HepG2 (cell line): ENCODE results near the gene SFRP2.

Experiments
- HMG20A ChIP-seq: IDR thresholded peaks from 2 replicates; pipeline ENCODE4 v1.6.1; 2016; ENCODE audit warnings: borderline replicate concordance
- RNF219 ChIP-seq: sonication (generic); formaldehyde crosslinking; IDR thresholded peaks from 2 replicates; pipeline ENCODE4 v1.5.0; 2020; ENCODE audit warnings: mild to moderate bottlenecking, missing genetic modification reagents
- ZSCAN20 ChIP-seq: sonication (generic); formaldehyde crosslinking; IDR thresholded peaks from 2 replicates; pipeline ENCODE4 v1.4.0; 2020; ENCODE audit warnings: missing genetic modification reagents, mild to moderate bottlenecking, borderline replicate concordance

GRCh38 chr4:153806073-153806472, 17.2 kb upstream of the SFRP2 start:
- TF ChIP-seq ZSCAN20 (CRISPR knock-in tag) (no peak), RNF219 (no peak), HMG20A (CRISPR knock-in tag) (no peak)
